ENCODE results near the gene MB21D2. TPM values are rescaled to one million over a fixed set of nuclear protein-coding genes. Genes with fewer than 3 reads are reported as not detected.

MB21D2 gene
- total RNA-seq, 6 experiments from 2014 or later: 17.2 to 20.9 (median 19.5) TPM

- DNase-seq: peak; percentile 81
- peak overlapping the region; percentile 86 for H3K4me3 Mint-ChIP-seq
These were observed 24.5 kb downstream of the MB21D2 start for GRCh38 chr3:192892981-192893700.

GRCh38 chr3:192890347-192891335 lies 27.0 kb downstream of the MB21D2 start:
- no peak overlapping the region for H3K4me3 Mint-ChIP-seq
- peaks cover 32% of the 10 kb centered on the region for H3K36me3 Mint-ChIP-seq (ENCODE audit: low read depth)
- no peak for DNase-seq
- H3K9me3 Mint-ChIP-seq: no peaks in the 10 kb centered on the region
- no peak for TF ChIP-seq CTCF (IDR thresholded peaks at IDR 0.05)
- H3K27ac Mint-ChIP-seq: peak overlapping the region; percentile 94; the same call in 1 of the 2 replicates
- 0 out of 2 replicates have a peak, but pooled peaks cover 2% of the 10 kb centered on the region for H3K27me3 Mint-ChIP-seq (ENCODE audit: insufficient read depth)
- H3K4me1 Mint-ChIP-seq (ENCODE audit: low read depth): peaks cover 100% of the 10 kb centered on the region

More at GRCh38 chr3:192892981-192893700, 24.5 kb downstream of the MB21D2 start:
- peak overlapping the region; percentile 93 for H3K27ac Mint-ChIP-seq
- TF ChIP-seq CTCF (IDR thresholded peaks at IDR 0.05): no peak
- no peaks in the 10 kb centered on the region for H3K9me3 Mint-ChIP-seq
- peaks cover 28% of the 10 kb centered on the region for H3K36me3 Mint-ChIP-seq (ENCODE audit: low read depth)
- peaks cover 95% of the 10 kb centered on the region for H3K4me1 Mint-ChIP-seq (ENCODE audit: low read depth)
- H3K27me3 Mint-ChIP-seq (ENCODE audit: insufficient read depth): 0 out of 2 replicates have a peak, but pooled peaks cover 2% of the 10 kb centered on the region

GRCh38 chr3:192889679-192890078 lies 28.0 kb downstream of the MB21D2 start:
- Mint-ChIP-seq H3K27ac (peak overlapping the region; percentile 94), H3K9me3 (no peaks in the 10 kb centered on the region), H3K36me3 (ENCODE audit: low read depth) (peaks cover 25% of the 10 kb centered on the region), H3K27me3 (ENCODE audit: insufficient read depth) (0 out of 2 replicates have a peak, but pooled peaks cover 2% of the 10 kb centered on the region), H3K4me1 (ENCODE audit: low read depth) (peaks cover 100% of the 10 kb centered on the region), H3K4me3 (peak overlapping the region; percentile 79)
- DNase-seq: no peak
- TF ChIP-seq CTCF (IDR thresholded peaks at IDR 0.05): no peak

- peak; percentile 22 for DNase-seq
- H3K9me3 Mint-ChIP-seq: no peaks in the 10 kb centered on the region
- no peak for TF ChIP-seq CTCF (IDR thresholded peaks at IDR 0.05)
- peaks cover 100% of the 10 kb centered on the region for H3K4me1 Mint-ChIP-seq (ENCODE audit: low read depth)
- peaks cover 23% of the 10 kb centered on the region for H3K36me3 Mint-ChIP-seq (ENCODE audit: low read depth)
- peak overlapping the region; percentile 79 for H3K4me3 Mint-ChIP-seq
- peak overlapping the region; percentile 94 for H3K27ac Mint-ChIP-seq
- no peaks in the 10 kb centered on the region for H3K27me3 Mint-ChIP-seq (ENCODE audit: insufficient read depth)
These were observed 29.5 kb downstream of the MB21D2 start for GRCh38 chr3:192888190-192888589.

- no peak for TF ChIP-seq CTCF (IDR thresholded peaks at IDR 0.05)
- DNase-seq: no peak
- peaks cover 23% of the 10 kb centered on the region for H3K36me3 Mint-ChIP-seq (ENCODE audit: low read depth)
- no peaks in the 10 kb centered on the region for H3K27me3 Mint-ChIP-seq (ENCODE audit: insufficient read depth)
- peak overlapping the region; percentile 70 for H3K4me3 Mint-ChIP-seq
- no peaks in the 10 kb centered on the region for H3K9me3 Mint-ChIP-seq
- H3K4me1 Mint-ChIP-seq (ENCODE audit: low read depth): peaks cover 100% of the 10 kb centered on the region
- H3K27ac Mint-ChIP-seq: peak overlapping the region; percentile 94
These were observed 30.0 kb downstream of the MB21D2 start for GRCh38 chr3:192887701-192888100.
